ENCODE data around the gene UBA5.
A peak's percentile ranks its signal among the peaks of the same experiment; 100 is the strongest.

The UBA5 gene

DNA sequence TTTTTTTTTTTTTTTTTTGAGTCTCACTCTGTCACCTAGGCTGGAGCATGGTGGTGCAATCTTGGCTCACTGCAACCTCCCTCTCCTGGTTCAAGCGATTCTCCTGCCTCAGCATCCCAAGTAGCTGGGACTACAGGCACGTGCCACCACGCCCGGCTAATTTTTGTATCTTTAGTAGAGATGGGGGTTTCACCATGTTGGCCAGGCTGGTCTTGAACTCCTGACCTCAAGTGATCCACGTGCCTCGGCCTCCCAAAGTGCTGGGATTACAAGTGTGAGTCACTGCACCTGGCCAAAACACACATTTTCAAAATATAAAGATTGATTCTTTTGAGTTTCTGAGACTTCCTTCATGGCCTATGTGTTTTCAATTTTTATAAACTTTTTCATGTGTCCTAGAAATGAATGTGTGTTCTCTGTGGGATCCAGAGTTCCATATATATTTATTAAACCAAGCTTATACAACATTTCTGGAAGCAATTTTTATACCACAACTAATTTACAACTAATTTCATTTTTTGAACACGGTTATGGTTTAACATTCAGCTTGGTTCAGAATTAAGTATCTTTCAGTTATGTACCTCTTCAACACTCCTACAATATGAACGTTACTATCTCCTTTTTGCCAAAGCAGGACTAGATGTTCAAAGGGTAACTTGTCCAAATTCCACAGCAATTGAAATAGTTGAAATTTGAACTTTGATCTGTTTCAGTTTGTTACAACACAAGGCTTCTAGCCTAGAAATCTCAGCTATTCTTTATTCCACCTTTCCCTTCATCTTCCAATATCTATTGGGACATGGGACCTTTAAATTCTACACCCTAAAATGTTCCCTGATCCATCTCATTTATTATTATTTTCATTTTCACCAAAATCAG lies 2.0 kb upstream of the UBA5 start:
- TF ChIP-seq, protein P1, sequence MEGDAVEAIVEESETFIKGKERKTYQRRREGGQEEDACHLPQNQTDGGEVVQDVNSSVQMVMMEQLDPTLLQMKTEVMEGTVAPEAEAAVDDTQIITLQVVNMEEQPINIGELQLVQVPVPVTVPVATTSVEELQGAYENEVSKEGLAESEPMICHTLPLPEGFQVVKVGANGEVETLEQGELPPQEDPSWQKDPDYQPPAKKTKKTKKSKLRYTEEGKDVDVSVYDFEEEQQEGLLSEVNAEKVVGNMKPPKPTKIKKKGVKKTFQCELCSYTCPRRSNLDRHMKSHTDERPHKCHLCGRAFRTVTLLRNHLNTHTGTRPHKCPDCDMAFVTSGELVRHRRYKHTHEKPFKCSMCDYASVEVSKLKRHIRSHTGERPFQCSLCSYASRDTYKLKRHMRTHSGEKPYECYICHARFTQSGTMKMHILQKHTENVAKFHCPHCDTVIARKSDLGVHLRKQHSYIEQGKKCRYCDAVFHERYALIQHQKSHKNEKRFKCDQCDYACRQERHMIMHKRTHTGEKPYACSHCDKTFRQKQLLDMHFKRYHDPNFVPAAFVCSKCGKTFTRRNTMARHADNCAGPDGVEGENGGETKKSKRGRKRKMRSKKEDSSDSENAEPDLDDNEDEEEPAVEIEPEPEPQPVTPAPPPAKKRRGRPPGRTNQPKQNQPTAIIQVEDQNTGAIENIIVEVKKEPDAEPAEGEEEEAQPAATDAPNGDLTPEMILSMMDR (IDR thresholded peaks at IDR 0.05): no peak

DNA sequence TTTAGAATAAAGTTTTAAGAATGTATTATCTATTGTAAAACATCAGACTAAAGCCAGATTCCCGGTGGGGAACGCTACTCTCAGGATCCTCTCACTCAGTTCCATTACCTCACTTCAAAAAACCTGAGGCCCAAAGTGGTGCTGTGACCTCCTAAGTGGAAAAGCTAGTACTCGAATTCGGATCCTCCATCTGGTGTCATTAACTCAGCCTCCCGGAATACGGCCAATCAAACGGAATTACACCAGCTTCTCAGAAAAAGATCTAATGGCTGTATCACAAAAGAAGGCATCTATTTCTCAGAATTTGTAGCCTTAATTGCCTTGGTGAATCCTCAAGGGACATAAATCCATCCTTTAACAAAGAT lies 1.1 kb upstream of the UBA5 start:
- TF ChIP-seq, protein P1 (IDR thresholded peaks at IDR 0.05): no peak

DNA sequence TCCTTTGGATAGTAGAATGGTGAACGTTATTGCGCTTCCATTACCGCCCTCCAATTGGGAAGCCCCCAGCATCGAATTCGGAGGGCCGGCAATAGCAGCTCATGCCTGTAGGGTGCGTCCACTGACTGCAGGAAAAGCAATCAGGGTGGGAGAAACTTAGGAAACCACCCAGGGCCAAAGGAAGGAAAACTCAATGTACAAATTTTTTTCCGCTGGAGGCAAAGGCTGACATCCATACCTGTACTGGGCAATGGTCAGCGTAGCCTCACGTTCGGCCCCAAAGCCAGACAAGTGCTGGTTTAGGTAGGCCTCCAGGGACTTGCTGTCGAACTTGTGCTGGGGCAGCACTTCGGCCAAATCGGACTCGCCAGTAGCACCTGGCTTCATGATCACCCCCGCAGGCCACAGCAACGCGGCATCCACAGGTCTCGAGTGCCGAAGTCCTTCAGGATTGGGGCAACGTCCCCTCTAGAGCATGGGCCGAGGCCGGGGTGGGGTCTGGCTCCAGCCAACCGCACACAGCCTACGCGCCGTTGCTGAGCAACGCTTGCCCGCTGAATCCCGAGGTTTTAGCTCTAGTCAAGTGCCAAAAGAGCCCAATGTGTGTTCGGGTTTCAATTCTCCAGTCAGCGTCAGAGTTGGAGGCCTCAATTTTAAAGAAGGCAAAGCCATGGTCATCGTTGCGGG lies 621 bp upstream of the UBA5 start, which contains the start of gene ACAD11:
Gene ACAD11, minus strand, starts transcription at position 445 of the 687 bp plus-strand sequence. Its CDS starts 58 bp downstream, at position 387.
- TF ChIP-seq, protein P1 (IDR thresholded peaks at IDR 0.05): peak; percentile 44; the same call in 1 of the 2 replicates

- TF ChIP-seq, protein P1 (IDR thresholded peaks at IDR 0.05): no peak
Observed at GRCh38 chr3:132660811-132661070, 612 bp downstream of the UBA5 start.

GRCh38 chr3:132661101-132661500 lies 972 bp downstream of the UBA5 start:
- TF ChIP-seq, protein P1 (IDR thresholded peaks at IDR 0.05): no peak

GRCh38 chr3:132662212-132662611 lies 2.1 kb downstream of the UBA5 start:
- TF ChIP-seq, protein P1 (IDR thresholded peaks at IDR 0.05): no peak

DNA sequence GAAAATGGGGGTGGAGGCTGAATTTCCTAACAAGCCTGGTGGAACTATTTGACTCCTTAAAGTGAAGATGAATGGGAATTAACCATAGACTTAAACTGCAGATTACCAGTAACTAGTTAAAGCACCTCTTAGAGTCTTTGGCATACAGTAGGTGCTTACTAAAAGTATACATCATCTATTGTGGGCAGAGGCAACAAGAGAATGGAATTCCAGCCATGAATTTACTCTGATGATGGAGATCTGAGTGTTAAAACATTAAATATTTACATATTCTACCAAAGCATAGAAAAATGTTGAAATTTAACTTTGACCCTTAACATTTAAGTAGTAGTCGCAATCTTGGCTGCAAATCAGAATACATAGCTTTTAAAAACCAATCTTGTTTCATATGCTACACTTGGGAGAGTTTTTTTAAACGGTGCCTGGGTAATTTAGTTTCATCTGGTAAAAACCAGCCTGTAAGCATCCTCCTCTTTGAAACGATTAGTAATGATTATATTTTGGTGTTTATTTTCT lies 5.2 kb downstream of the UBA5 start:
- TF ChIP-seq, protein P1 (IDR thresholded peaks at IDR 0.05): no peak
